Activated gamma-delta T cell (primary cell): ENCODE results near the gene SERPINE1.
"Not testable (repeated sequence)": the region's sequence is repeated elsewhere in the genome, so short reads cannot be mapped to it uniquely, and the experiment has no call there.

ENCODE experiments used
- DNase-seq: peaks from one replicate; lab custom pipeline; 2025; lab: John Stamatoyannopoulos, UW

SERPINE1 gene

GRCh38 chr7:101123703-101124068 is 3.2 kb upstream of the SERPINE1 start:
- DNase-seq: no peak

- DNase-seq: no peak
Measured at GRCh38 chr7:101124376-101125056, 2.4 kb upstream of the SERPINE1 start.

DNA sequence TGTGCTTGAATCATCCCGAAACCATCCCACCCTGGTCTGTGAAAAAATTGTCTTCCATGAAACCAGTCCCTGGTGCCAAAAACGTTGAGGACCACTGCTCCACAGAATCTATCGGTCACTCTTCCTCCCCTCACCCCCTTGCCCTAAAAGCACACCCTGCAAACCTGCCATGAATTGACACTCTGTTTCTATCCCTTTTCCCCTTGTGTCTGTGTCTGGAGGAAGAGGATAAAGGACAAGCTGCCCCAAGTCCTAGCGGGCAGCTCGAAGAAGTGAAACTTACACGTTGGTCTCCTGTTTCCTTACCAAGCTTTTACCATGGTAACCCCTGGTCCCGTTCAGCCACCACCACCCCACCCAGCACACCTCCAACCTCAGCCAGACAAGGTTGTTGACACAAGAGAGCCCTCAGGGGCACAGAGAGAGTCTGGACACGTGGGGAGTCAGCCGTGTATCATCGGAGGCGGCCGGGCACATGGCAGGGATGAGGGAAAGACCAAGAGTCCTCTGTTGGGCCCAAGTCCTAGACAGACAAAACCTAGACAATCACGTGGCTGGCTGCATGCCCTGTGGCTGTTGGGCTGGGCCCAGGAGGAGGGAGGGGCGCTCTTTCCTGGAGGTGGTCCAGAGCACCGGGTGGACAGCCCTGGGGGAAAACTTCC is 784 bp upstream of the SERPINE1 start:
- peak; percentile 17 for DNase-seq

GRCh38 chr7:101127460-101128039 is 646 bp downstream of the SERPINE1 start:
- DNase-seq: no peak

DNA sequence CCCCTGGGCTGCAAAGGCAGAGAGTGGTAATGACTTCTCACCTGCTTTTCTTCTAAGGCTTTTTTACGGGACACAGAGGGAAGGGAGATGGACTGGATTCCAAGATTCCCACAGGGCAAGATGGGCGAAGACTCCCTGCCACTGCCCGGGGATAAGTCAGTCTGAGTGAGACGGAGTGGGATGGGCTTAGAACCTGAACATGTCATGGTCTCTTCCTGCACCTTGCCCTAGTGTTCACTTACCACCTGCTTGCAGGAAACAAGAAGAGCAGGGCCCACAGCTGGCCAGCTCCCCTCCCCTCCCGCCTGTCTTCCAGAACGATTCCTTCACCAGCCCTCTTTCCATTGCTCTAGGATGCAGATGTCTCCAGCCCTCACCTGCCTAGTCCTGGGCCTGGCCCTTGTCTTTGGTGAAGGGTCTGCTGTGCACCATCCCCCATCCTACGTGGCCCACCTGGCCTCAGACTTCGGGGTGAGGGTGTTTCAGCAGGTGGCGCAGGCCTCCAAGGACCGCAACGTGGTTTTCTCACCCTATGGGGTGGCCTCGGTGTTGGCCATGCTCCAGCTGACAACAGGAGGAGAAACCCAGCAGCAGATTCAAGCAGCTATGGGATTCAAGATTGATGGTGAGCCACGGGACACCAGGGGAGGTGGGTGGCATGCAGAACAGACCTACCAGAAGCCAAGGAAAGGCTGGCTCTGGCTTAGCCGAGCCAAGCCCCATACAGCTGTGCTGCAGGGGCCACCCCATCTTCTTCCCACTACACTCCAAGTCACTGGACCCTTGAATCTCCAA is 1.3 kb downstream of the SERPINE1 start:
- DNase-seq: no peak

GRCh38 chr7:101129603-101130117 is 2.8 kb downstream of the SERPINE1 start:
- no peak for DNase-seq

DNA sequence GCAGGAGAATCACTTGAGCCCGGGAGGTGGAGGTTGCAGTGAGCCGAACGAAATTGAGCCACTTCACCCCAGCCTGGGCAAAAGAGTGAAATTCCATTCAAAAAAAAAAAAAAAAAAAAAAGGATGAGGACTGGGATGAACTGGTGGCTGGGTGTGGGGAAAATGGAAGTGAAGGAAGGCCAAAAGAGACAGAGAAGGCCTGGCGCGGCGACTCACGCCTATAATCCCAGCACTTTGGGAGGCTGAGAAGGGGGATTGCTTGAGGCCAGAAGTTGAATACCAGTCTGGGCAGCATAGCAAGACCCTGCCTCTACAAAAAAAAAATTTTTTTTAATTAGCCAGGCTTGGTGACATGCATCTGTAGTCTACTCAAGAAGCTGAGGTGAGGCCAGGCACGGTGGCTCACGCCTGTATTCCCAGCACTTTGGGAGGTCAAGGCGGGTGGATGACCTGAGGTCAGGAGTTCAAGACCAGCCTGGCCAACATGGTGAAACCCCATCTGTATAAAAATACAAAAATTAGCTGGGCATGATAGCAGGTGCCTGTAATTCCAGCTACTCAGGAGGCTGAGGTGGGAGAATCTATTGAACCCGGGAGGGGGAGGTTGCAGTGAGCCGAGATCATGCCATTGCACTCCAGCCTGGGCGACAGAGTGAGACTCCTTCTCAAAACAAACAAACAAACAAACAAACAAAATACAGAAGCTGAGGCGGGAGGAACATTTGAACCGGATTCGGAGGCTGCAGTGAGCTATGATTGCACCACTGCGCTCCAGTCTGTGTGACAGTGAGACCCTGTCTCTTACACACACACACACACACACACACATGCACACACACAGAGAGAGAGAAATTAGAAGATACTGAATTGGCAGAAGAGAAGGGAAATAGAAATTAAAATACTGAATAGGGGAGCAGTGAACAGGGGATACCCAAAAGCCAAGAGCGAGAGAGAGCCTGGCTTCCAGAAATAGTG is 6.0 kb downstream of the SERPINE1 start:
- DNase-seq: not testable (repeated sequence)

- DNase-seq: no peak
Measured at GRCh38 chr7:101133621-101134398, 6.9 kb downstream of the SERPINE1 start.

GRCh38 chr7:101134399-101134980 is 7.6 kb downstream of the SERPINE1 start:
- DNase-seq: no peak

GRCh38 chr7:101137651-101138212 is 10.8 kb downstream of the SERPINE1 start:
- DNase-seq: no peak

DNA sequence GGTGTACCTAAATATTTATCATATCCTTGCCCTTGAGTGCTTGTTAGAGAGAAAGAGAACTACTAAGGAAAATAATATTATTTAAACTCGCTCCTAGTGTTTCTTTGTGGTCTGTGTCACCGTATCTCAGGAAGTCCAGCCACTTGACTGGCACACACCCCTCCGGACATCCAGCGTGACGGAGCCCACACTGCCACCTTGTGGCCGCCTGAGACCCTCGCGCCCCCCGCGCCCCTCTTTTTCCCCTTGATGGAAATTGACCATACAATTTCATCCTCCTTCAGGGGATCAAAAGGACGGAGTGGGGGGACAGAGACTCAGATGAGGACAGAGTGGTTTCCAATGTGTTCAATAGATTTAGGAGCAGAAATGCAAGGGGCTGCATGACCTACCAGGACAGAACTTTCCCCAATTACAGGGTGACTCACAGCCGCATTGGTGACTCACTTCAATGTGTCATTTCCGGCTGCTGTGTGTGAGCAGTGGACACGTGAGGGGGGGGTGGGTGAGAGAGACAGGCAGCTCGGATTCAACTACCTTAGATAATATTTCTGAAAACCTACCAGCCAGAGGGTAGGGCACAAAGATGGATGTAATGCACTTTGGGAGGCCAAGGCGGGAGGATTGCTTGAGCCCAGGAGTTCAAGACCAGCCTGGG is 11.4 kb downstream of the SERPINE1 start:
- DNase-seq: no peak

- no peak for DNase-seq
Measured at GRCh38 chr7:101140339-101140699, 13.4 kb downstream of the SERPINE1 start.

GRCh38 chr7:101140746-101141382 is 14.0 kb downstream of the SERPINE1 start:
- DNase-seq: no peak

DNA sequence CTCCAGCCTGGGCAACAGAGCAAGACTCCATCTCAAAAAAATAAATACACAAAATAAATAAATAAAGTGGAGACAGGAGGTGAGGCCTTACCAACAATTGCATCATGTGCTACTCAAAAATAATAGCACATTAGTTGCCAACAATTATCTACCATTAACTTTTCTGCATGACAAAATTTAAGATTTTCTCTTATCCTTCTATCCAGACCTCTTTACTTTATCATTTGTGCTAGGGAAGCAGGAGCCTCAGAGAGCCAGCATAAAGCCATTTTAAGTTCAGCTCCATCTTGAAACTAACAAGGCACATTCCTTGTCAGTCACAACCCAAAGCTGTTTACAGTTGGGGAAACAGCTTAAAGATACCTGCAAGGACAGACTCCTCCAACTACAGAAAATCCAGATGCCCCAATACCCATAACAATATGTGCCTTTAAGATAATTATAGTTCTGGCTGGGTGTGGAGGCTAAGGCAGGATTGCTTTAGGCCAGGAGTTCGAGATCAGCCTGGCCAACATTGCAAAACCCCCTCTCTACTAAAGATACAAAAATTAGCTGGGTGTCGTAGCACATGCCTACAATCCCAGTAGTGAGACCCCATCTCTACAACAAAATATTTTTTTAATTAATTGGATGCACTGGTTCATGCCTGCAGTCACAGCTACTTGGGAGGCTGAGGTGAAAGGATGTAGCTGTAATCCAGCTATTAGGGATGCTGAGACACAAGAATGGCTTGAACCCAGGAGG is 25.2 kb downstream of the SERPINE1 start:
- DNase-seq: no peak

DNA sequence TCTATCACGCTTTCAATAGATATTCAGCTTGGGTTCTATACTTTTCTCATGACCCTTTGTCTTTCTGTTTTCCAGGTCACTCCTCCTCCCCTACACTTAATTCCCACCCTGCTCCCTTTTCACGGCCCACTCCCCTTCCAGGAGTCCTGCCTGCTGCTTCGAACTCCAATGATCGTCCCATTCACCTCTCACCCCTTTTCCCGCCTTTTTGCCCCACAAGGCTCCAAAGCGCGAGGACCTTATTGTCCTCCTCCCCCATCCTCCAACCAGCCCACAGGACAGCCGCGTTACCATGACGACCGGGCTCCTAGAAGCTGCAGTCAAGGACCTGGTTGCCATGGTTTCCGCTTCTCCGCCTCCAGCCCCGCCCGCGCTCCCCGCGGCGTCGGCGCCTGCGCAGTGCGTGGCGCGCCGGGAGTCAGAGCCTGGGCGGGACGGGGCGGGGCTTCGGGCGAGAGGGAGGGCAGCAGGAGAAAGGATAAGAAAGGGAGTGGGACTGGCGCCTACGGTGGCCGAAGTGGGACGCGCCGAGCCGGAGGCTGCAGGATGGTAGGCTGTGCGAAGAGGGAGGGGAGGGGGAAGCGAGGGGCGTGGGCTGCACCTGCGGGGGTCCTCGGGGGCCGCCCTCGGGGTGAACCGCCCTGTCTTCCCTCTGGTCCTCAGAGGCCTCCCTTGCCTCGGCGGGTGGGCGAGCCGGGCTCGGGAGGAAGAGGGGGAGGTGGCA is 27.2 kb downstream of the SERPINE1 start, which contains the start of gene AP1S1:
Gene AP1S1, plus strand, starts transcription at position 508 of the 724 bp plus-strand sequence. Its CDS starts 39 bp downstream, at position 547.
- peak; percentile 74 for DNase-seq

DNA sequence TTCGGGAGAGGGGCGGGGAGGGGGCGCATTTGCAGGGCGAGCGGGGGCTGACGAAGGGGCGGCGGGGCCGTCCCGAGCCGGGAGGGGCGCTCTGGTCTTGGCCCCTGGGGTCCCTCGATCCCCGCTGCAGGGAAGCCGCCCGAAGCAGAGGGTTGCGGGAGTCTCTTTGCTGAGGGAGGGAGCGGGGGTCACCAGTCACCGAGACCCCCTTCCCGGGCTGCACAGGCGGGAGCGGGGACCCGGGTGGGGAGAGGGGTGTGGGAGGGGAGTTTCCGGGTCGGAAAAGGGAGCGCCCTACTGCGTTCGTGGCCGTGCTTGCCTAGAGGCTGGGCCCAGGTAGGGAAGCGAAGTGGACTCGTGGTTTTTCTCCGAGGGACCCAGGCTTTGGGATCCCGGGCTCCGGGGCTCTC is 27.8 kb downstream of the SERPINE1 start:
- no peak for DNase-seq

- DNase-seq: no peak
Measured at GRCh38 chr7:101155303-101155702, 28.4 kb downstream of the SERPINE1 start.
